SIG-M5 (cell line): ENCODE data around the gene CDC123.
"Not testable (repeated sequence)": the region's sequence is repeated elsewhere in the genome, so short reads cannot be mapped to it uniquely, and the experiment has no call there.

Source experiments
- DNase-seq: peaks from one replicate; lab custom pipeline; 2025; lab: John Stamatoyannopoulos, UW

Gene CDC123

DNA sequence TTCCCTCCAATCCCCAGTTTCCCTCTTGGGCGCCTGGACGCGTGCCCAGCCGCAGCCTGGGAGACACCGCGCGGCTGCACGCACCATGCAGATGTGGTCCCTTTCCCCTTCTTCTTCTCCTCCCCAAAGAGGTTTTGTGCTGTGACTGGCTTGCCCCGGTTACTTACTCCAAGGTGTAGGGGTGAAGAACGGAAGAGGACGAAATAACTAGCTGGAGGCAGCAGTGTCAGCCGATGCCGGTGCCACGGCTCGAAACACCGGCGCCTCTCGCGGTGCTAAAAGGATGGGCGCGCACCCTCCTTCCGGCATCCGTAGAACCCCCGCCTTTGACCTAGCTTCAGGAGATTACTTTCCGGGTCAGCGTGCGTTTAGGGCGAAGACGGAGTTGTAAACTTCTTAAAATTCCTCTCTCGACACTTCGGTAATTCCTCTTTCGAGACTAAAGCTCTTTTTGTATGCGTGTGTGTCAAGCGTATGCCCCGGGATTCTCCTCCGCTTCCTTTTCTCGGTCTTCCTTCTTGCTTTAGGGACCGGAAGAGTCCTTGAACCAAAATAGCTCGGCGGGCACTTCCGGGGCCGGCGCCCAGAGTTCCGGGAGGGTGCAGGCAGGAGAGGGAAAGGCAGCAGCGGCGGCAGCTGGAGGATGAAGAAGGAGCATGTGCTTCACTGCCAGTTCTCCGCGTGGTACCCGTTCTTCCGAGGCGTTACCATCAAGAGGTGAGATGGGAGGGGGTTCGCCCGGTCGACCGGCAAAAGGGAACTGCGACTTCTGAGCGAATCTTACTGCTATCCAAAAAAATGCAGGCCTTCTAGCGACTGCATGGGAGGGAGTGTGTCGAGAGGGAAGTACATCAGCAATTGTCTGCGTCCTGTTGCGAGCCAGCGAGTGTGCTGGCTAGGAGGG, at the start of gene CDC123, which contains the start of gene NUDT5:
Gene CDC123, plus strand, starts transcription at position 586 of the 904 bp plus-strand sequence. Its CDS starts 58 bp downstream, at position 644.
Gene NUDT5, minus strand, starts transcription at position 289 of the 904 bp plus-strand sequence. CDS start 9,600 bp downstream, outside the sequence.
- peak; percentile 58 for DNase-seq

DNA sequence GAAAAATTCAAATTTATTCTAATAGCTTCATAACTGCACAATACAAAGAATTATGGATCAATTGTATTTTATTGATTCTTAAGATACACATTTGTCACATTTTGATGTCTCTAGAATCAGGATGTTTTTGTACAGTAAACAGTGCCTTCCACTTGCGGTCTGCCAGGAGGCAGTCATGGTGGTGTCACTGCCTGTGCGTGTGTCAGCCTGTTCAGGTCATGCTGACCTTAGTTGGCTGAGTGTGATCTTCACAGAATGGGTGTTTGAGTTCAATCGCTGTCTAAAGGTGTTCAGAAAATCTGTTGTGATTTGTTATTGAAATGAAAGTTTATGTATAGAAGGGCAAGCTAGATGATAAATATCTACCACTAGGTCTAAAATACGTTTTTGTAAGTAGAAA, 45.8 kb upstream of the CDC123 start:
- DNase-seq = no peak

DNA sequence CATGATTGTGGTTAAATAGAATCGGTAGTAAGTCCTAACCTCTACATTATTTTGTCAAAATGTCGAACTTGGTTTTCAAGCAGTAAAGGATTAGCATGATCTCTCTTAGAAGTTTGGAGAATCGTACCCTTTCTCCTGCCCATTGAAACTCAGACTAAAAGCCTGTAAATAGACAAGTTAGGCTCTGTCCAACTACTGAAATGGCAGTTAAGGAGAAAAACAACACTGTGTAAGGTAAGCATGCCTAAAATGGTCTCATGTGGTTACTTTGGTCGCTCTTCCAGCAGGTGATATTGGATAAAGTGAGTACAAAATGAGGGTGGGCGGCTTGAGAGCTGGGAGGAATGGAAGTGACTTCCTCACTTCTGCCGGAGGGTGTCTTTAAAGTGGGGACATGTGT, 41.5 kb upstream of the CDC123 start:
- no peak for DNase-seq

GRCh38 chr10:12156367-12157123, 39.4 kb upstream of the CDC123 start:
- no peak for DNase-seq

DNA sequence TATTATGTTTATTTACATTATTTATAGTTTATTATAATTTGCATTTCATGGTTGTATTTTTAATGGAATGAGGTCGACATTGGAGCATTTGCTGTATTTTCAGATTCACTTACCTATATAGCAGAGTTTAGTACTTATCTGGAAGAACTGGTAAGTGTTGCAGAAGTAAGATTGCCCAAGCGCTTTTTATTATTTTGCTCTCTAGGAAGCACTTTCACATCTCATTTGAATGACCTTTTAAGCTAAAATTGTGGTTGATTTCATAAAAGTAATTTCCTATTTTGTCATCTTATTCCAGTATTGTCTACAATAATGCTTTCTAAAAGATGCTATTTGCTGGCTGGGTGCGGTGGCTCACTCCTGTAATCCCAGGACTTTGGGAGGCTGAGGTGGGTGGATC, 37.9 kb upstream of the CDC123 start:
- DNase-seq = peak; percentile 9

- DNase-seq = no peak
Observed at GRCh38 chr10:12160664-12161063, 35.3 kb upstream of the CDC123 start.

GRCh38 chr10:12162927-12163326, 33.1 kb upstream of the CDC123 start:
- DNase-seq = no peak

DNA sequence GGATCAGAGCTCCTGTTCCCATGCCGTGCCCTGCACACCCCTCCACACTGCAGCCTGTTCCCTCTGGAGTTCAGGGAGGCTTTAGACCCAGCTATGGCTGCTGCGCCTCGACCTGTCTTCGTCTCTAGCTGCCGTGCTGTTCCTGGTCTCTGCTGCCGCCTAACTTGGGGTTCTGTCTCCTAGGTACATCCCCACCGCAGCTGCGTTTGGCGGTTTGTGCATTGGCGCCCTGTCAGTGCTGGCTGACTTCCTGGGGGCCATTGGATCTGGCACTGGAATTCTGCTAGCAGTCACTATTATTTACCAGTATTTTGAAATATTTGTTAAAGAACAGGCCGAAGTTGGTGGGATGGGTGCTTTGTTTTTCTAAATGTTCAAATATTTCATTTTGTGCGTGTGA, 31.9 kb upstream of the CDC123 start:
- no peak for DNase-seq

DNA sequence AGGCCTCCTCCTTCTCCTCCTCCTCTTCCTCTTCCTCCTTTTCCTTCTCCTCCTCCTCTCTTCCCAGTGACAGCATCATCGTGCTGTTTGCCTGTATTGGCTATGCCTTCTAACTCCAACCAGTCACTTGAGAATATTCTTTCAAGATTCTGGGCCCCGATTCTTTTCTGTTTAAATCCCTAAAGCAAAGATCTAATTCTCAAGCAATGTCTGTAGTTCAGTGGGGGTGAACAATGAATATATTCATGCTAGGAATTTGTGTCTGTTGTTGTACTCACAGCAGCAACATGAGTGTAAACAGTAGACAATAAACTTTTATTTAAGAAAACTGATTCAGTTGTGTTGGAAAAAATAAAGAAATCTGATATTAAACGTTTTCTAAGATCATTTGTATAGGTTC, 31.0 kb upstream of the CDC123 start:
- DNase-seq = no peak

- DNase-seq = no peak
Observed at GRCh38 chr10:12165999-12166775, 29.8 kb upstream of the CDC123 start.

DNA sequence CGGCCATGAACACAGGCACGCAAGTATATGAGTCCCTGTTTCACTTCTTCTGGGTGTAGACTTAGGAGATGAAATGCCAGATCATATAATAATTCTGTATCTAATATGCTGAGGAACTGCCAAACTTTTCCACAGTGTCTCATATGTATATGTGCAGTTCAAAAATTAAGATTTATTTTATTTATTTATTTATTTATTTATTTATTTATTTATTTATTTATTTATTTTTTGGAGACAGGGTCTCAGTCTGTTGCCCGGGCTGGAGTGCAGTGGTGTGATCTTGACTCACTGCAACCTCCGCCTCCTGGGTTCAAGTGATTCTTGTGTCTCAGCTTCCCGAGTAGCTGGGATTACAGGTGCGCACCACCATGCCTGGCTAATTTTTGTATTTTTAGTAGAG, 24.5 kb upstream of the CDC123 start:
- not testable (repeated sequence) for DNase-seq

DNA sequence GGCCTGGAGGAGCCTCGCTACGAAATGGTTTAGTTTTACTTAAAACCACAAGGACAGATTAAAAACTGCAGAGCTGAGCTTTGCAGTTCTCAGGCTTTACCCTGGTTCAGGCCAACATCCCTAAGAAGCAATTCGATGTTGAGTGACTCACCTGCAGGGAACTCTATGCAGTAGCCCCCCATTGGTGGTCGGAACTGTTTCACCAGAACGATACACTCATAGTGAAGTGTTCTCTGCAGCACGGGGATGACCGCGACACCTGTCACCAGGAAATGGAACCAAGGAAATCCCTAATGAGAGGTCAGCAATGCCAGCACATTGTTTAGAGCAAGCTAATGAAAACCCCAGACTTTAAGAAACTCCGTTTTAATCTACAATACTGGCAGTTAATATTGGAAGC, 18.3 kb upstream of the CDC123 start:
- no peak for DNase-seq

GRCh38 chr10:12179606-12180170, 16.3 kb upstream of the CDC123 start:
- peak; percentile 12 for DNase-seq

DNA sequence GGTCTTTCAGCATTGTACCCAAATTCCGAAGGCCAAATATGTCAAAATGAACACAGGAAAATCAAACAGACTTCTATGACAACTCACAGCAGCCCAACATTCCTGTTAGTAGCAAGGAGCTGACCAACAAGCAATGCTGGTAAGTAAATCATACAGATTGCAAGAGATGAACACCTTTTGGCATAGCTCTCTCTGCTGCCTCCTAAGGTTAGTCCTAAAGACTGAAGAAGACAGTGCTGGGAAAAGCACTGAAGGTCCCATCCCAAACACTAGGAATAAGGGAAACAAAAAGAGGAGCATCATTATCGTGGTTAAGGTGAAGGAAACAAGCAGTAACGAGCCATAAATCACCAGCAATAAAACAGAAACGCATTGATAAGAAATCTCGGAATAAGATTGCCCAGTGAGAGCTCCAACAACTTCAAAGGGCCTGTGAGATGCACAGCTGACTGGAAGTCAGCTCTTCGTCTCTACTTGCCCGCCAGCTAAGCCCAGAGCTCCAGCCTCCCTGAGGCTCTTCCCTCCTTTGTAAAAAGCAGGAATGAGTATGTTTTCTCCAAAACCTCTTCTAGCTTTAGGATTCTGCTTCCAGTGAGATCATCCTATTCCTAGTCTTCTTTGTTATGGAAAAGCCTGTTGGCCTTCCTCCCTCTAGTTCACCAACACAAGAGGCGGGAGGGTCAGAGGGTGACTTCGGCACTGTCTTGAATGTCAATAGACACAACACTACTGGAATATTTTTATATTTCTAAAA, 15.6 kb upstream of the CDC123 start:
- no peak for DNase-seq

DNA sequence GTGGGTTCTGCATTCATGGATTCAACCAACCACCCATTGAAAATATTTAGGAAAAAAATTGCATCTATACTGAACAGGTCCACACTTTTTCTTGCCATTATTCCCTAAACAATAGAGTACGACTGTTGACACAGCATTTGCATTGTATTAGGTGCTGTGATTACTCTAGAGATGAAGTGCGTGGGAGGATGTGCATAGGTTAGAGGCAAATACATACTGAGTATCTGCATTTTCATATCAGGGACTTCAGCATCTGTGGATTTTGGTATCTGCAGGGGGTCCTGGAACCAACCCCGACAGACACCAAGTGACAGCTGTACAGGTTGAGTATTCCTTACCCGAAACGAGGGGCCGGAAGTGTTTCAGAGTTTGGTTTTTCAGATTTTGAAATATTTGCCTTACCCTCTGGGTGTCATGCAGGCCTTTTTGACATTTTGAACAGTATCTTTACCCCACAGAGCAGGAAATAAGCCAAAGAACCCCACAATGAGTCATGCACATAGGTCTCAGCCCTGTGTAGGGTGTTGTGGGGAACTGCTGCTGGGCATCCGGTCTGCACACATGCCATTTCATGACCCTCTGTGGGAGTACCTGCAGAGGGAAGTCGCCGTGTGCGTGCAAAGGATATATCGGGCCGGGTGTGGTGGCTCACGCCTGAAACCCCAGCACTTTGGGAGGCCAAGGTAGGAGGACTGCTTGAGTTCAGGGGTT, 14.8 kb upstream of the CDC123 start:
- peak; percentile 74 for DNase-seq

GRCh38 chr10:12184165-12184564, 11.8 kb upstream of the CDC123 start:
- DNase-seq = no peak

DNA sequence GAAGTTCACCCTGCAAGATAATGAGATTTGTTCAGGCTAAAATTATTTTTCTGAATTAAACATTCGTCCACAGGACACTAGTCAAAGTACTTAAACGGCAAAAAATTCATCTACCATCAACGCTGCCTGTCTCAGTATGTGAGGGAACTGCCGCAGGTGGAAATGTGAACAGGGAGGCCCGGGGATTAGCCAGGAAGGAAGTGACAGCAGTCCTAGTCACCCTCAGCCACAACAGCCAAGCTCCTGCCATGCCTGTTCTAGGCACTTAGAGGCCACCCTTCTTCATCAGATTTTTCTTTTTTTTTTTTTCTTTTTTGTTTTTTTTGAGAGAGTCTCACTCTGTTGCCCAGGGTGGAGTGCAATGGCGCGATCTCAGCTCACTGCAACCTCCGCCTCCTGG, 9.7 kb upstream of the CDC123 start:
- DNase-seq = no peak

DNA sequence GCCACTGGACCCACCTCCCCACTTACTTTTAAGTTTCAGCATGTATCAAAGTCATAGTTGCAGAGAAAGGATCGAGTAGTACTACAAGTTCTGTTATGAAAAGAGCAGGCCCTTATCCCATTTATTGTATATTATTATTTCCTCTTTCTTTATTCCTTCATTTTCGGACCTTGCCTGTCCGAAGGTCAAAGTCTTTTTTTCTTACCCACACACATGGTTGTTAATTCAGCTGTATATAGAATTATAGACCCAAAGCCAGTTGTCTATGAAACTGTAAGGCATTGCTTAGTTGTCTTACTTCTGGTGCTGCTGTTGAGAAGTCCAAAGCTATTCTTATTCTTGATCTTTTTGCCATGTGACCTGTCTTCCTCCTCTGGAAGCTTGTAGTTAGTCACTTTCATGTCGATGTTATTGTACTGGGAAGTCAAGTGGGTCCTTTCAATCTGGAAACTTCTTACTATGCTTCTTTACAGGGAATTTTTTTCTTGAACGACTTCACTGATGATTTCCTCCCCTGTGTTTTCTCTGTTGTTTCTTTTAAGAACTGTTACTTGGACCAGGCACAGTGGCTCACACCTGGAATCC, 8.6 kb upstream of the CDC123 start:
- DNase-seq = no peak

DNA sequence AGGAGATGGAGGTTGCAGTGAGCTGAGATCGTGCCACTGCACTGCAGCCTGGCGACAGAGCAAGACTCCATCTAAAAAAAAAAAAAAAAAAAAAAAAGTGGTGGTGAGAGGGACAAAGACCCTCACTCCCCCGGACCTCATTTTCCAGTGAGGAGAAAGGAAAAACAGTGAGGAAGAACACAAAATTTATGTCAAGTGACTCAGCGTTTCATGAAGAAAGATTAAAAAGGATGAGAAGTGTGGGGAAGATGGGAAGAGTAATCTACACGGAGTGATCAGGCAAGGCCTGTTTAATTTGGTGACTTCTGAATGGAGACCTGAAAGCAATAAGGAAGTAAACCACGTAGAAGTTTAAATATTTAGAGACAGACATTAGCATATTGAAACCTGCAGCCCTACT, 7.3 kb upstream of the CDC123 start:
- no peak for DNase-seq

GRCh38 chr10:12189426-12189825, 6.6 kb upstream of the CDC123 start:
- no peak for DNase-seq
